GM19395 (cell line): ENCODE data around the gene ATP5IF1.
A peak's percentile ranks its signal among the peaks of the same experiment; 100 is the strongest.

Experiments used
- ATAC-seq: cut with Tn5 transposase; IDR thresholded peaks from one replicate; pipeline ENCODE4 v1.9.1; 2021; ENCODE audit warnings: mild to moderate bottlenecking, moderate library complexity; ENCODE audit not compliant: unreplicated experiment

Gene ATP5IF1

GRCh38 chr1:28235755-28236655, at the start of gene ATP5IF1:
Gene ATP5IF1 (plus strand): TSS chr1:28236124. CDS start chr1:28236184, 60 bp downstream.
- peak; percentile 86 for ATAC-seq

GRCh38 chr1:28190337-28190979, 45.5 kb upstream of the ATP5IF1 start:
- ATAC-seq, result no peak

- ATAC-seq, result no peak
Measured at GRCh38 chr1:28190996-28191645, 44.8 kb upstream of the ATP5IF1 start.

DNA sequence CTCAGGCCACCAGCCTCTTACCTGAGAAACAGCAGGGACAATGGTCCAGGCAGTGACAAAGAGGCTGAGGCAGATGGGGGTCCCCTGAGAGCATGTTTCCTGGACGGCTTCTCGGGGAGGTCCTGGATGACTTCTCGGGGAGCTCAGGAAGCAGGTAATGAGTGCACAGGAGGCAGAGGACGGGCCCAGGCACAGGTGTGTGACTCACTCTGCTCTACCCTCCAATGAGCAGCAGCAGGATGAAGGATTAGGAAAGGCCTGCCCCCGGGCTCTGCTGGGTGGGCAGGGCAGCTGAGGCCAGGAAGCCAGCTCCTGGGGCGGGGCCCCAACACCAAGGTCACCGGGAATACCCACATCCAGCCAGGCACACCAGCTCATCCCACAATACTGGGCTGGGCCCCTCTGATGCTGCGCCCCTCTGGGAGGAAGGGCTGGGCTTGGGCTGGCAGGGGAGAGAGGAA, 42.2 kb upstream of the ATP5IF1 start:
- ATAC-seq, result no peak

DNA sequence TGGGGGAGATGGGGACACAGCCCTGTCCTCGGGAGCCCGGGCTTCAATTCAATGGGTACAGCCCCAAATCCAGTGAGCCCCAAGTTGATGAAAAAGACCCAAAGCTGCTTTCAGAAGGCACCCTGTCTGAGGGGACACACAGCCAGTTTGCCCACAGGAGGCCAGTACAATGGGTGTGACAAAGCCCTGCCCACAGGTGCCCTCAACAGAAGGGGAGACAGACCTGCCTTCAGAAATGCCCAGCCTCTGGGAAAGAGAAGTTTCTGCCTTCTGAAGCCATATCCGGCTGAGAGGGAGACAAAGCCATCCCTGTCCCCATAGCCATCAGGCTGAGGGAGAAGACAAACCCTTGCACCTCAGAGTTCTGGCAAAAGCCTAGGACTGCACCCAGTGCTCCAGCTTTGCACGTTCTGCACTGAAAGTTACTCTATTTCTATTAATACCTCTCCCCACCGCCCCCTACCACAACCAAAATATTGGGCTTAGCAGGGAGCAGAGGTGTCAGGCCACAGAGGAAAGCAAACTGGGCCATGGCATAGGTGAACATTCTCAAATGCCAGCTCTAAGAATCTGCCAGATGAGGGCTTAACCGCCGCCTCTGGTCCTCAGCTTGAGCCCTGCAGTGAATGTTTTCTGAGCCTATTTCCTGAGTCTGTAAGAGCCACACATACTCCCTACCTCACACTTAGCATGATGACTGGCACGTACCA, 41.4 kb upstream of the ATP5IF1 start:
- ATAC-seq, result no peak

DNA sequence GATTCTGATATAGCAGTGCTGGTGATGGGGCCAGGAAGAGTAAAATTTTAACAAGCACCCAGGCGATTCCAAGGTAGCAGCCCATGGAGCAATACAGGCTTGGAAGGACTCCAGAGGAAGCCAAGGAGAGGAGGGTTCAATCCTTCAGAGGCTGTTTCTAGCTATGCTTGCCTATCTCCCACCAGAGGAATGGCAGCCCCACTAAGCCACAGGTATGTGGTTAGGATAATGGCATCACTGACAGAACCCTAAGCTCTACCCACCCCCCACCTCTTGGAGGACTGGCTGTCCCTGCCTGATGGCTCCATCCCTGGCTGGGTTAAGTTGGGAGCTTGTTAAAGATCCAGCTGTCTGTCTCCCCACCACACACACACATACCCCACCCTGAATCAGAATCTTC, 40.1 kb upstream of the ATP5IF1 start:
- ATAC-seq, result no peak

- no peak for ATAC-seq
Measured at GRCh38 chr1:28196330-28196729, 39.6 kb upstream of the ATP5IF1 start.

- ATAC-seq, result no peak
Measured at GRCh38 chr1:28197682-28198415, 38.1 kb upstream of the ATP5IF1 start.

- ATAC-seq, result peak; percentile 82
Measured at GRCh38 chr1:28199328-28200233, 36.3 kb upstream of the ATP5IF1 start.

- no peak for ATAC-seq
Measured at GRCh38 chr1:28200234-28200873, 35.6 kb upstream of the ATP5IF1 start.

- ATAC-seq, result no peak
Measured at GRCh38 chr1:28205243-28205642, 30.7 kb upstream of the ATP5IF1 start.

DNA sequence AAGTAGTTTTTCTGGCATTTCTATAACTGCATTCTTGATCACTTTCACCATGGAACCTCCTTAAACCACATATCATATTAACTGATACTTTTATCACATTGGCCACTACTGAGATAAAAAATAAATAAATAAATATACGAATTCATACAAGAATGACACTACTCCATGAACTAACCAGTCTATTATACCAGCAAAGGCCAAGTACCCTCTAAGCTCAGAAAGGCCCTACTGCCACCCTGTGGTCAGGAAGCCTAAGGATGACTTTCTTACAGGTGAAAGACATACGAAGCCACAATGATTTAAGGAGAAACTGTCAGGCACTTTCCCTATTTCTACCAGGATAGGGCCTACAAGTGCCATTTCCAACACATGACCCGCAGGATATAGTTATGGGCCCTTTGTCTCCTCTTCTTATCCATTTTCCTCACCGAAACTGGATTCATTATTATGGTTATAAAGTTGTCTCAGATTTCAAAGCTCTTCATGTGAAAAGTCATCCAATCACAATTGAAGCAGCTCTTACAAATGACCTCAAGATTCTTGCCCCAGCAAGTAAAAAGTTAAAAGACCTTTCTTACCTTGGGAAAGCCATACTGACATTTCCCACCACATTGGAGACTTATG, 27.0 kb upstream of the ATP5IF1 start:
- no peak for ATAC-seq

- no peak for ATAC-seq
Measured at GRCh38 chr1:28209700-28210099, 26.2 kb upstream of the ATP5IF1 start.

- no peak for ATAC-seq
Measured at GRCh38 chr1:28213315-28213714, 22.6 kb upstream of the ATP5IF1 start.

GRCh38 chr1:28229089-28229488, 6.8 kb upstream of the ATP5IF1 start:
- no peak for ATAC-seq

DNA sequence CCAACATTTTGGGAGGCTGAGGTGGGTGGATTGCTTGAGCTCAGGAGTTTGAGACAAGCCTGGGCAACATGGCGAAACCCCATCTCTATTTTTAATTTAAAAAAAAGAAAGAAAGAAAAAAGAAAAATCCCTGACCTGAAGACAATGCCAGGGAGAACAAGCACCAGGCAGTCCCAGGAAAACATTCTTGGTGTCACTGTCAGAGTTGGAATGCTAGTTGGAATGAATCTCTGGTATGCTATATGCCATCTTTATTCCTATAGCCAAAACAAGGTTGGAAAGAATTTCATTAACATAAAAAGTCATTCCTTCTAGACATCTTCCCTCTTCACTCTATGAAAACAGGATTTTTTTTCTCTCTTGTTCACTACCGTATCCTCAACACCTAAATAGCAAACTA, 5.9 kb upstream of the ATP5IF1 start:
- ATAC-seq, result no peak

GRCh38 chr1:28232558-28233263, 3.2 kb upstream of the ATP5IF1 start, which contains the start of gene DNAJC8:
Gene DNAJC8 (minus strand): TSS chr1:28233029. CDS start chr1:28232998, 31 bp downstream.
- ATAC-seq, result peak; percentile 57

DNA sequence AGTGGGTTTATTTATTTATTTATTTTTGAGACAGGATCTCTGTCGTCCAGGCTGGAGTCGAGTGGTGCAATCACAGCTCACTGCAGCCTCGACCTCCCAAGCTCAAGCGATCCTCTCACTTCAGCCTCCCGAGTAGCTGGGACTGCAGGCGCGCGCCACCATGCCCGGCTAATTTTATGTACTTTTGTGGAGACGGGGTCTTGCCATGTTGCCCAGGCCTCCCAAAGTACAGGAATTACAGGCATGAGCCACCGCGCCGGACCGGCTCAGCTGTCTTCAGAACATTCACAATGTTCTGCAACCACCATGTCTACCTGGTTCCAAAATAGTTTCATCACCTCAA, 2.7 kb upstream of the ATP5IF1 start:
- no peak for ATAC-seq
